ENCODE measurements around the gene NDUFB10.

NDUFB10 gene

DNA sequence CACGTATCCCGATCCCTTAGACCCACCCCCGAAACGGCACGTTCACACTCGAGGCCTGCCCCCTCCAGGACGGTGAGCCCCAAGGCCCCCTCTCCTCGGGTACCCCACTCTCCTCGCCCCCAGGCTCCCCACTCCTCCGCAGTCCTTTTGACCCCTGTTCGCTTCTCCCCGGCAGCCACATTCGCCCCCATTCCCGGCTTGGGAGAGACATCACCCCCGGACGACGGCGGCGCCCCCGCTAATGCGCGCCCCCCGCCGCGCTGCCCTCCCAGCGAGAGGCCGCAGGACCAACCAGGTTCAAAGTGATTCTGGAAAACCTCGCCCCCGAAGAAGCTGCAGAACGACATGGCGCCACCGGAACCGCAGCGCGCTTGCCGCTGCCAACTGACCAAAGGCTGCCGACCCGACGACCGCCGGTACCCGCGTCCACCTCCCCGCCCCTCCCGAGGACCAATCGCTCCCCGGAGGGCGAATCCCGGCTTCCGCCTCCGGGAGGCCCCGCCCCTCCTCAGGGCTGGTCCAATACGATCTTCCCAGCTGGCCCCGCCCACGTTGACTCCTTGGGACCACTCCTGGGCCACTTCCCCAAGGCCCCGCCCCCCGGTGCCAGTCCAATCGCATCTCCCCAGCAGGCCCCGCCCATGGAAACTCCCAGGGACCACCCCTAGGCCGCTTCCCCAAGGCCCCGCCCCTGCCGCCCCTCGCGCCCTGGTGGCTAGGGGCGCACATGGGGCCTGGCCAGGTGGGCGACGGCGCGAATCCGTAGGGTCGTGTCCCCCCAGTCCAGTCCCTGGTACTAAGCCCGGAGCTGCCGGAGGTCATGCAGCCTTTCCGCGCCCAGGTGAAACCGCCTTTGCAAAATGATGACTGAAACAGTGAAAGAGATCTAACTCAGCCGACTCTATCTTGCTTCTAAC is 16.3 kb upstream of the NDUFB10 start, which contains the start of gene MSRB1:
Gene MSRB1 (minus strand): TSS at position 390 of the 917 bp plus-strand sequence. CDS start 43 bp downstream, at position 347.
- peak; percentile 93 for ATAC-seq (ENCODE audit: low read depth)
- TF ChIP-seq, protein P1, sequence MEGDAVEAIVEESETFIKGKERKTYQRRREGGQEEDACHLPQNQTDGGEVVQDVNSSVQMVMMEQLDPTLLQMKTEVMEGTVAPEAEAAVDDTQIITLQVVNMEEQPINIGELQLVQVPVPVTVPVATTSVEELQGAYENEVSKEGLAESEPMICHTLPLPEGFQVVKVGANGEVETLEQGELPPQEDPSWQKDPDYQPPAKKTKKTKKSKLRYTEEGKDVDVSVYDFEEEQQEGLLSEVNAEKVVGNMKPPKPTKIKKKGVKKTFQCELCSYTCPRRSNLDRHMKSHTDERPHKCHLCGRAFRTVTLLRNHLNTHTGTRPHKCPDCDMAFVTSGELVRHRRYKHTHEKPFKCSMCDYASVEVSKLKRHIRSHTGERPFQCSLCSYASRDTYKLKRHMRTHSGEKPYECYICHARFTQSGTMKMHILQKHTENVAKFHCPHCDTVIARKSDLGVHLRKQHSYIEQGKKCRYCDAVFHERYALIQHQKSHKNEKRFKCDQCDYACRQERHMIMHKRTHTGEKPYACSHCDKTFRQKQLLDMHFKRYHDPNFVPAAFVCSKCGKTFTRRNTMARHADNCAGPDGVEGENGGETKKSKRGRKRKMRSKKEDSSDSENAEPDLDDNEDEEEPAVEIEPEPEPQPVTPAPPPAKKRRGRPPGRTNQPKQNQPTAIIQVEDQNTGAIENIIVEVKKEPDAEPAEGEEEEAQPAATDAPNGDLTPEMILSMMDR (IDR thresholded peaks at IDR 0.05; ENCODE audit: poor library complexity, severe bottlenecking) = no peak
- peak within 1 kb of the TSS; percentile 85 for H3K4me3 ChIP-seq (ENCODE audit: severe bottlenecking)
- no peaks in the 10 kb centered on the region for H3K27me3 ChIP-seq (ENCODE audit: insufficient read depth, poor library complexity, severe bottlenecking)
- DNase-seq (ENCODE audit: low spot score) = peak; percentile 100
- H3K27ac ChIP-seq (ENCODE audit: poor library complexity, severe bottlenecking) = peak within 1 kb of the TSS; percentile 12
- peaks cover 10% of the 10 kb centered on the region for H3K4me1 ChIP-seq (ENCODE audit: insufficient read depth, poor library complexity, severe bottlenecking)
- H3K36me3 ChIP-seq (ENCODE audit: low read depth) = peaks cover 6% of the 10 kb centered on the region; the same call in 1 of the 2 replicates
- no peaks in the 10 kb centered on the region for H3K9me3 ChIP-seq (ENCODE audit: severe bottlenecking)

DNA sequence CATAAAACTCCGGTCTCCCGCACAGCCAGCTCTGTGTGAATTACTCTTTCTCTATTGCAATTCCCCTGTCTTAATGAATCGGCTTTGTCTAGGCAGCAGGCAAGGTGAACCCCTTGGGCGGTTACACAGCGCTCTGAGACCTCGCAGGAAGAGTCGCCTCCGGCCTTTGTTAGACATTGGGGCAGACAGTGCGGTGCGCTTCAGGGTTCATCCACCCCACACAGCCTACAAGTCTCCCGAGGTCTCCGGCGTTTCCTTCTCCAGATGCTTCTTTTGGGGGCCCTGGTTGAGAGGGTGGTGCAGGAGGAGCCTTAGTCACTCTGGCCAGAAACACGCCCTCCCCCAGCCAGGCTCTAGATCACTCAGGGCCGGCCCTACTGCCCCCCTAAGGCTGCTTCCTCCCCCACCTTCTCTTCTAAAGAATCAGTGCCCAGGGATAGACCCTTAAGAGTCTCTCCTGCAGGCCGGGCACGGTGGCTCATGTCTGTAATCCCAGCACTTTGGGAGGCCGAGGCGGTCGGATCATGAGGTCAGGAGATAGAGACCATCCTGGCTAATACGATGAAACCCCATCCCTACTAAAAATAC is 14.6 kb upstream of the NDUFB10 start:
- Histone ChIP-seq H3K27me3 (ENCODE audit: insufficient read depth, poor library complexity, severe bottlenecking) (no peaks in the 10 kb centered on the region), H3K27ac (ENCODE audit: poor library complexity, severe bottlenecking) (no peak overlapping the region), H3K4me1 (ENCODE audit: insufficient read depth, poor library complexity, severe bottlenecking) (peaks cover 10% of the 10 kb centered on the region), H3K9me3 (ENCODE audit: severe bottlenecking) (no peaks in the 10 kb centered on the region), H3K4me3 (ENCODE audit: severe bottlenecking) (no peak overlapping the region), H3K36me3 (ENCODE audit: low read depth) (peaks cover 6% of the 10 kb centered on the region; the same call in 1 of the 2 replicates)
- TF ChIP-seq, protein P1 (IDR thresholded peaks at IDR 0.05; ENCODE audit: poor library complexity, severe bottlenecking) = no peak
- ATAC-seq (ENCODE audit: low read depth) = no peak
- peak; percentile 42 for DNase-seq (ENCODE audit: low spot score)

DNA sequence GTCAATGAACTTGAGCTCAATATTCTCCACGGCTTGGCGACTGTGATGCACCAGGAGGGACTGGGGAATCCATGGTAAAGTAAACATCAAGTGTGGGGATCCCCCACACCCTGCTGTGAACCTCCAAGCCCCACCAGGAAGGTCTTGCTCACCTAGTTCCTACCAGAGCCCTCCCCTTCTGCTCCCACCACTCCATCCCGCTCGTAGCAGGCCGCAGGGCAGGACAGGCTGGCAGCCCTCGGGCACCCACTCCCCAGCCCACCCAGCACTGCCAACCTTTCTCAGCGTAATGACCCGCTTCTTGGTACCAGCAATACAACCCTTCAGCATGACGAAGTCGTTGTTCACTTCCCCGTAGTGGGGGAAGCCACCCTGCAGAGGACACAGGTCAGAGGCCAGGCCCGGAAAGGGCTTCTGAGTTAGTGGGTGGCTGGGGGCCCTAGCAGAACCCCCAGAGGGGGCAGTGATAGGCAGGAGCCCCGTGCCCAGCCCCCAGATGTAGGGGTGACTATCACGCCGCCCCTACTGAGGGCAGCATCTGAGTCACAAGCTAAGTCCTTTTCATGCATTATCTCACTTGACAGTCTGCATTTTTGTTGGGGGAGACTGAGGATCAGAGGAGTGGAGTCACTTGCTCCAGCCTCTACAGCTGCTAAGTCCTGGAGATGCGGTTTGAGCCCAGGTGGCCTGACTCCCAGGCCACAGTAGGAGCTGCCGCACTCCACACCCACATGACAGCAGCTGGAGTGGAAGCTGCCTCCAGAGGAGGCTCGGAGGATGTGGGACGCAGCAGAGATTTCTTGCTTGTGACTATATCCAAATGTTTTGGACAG is 13.6 kb upstream of the NDUFB10 start:
- no peaks in the 10 kb centered on the region; the same call in 1 of the 2 replicates for H3K36me3 ChIP-seq (ENCODE audit: low read depth)
- DNase-seq (ENCODE audit: low spot score) (no peak), ATAC-seq (ENCODE audit: low read depth) (no peak)
- H3K4me1 ChIP-seq (ENCODE audit: insufficient read depth, poor library complexity, severe bottlenecking) = peaks cover 17% of the 10 kb centered on the region
- H3K9me3 ChIP-seq (ENCODE audit: severe bottlenecking) = no peaks in the 10 kb centered on the region
- no peak overlapping the region for H3K27ac ChIP-seq (ENCODE audit: poor library complexity, severe bottlenecking)
- no peak overlapping the region for H3K4me3 ChIP-seq (ENCODE audit: severe bottlenecking)
- no peaks in the 10 kb centered on the region for H3K27me3 ChIP-seq (ENCODE audit: insufficient read depth, poor library complexity, severe bottlenecking)
- TF ChIP-seq, protein P1 (IDR thresholded peaks at IDR 0.05; ENCODE audit: poor library complexity, severe bottlenecking) = no peak

DNA sequence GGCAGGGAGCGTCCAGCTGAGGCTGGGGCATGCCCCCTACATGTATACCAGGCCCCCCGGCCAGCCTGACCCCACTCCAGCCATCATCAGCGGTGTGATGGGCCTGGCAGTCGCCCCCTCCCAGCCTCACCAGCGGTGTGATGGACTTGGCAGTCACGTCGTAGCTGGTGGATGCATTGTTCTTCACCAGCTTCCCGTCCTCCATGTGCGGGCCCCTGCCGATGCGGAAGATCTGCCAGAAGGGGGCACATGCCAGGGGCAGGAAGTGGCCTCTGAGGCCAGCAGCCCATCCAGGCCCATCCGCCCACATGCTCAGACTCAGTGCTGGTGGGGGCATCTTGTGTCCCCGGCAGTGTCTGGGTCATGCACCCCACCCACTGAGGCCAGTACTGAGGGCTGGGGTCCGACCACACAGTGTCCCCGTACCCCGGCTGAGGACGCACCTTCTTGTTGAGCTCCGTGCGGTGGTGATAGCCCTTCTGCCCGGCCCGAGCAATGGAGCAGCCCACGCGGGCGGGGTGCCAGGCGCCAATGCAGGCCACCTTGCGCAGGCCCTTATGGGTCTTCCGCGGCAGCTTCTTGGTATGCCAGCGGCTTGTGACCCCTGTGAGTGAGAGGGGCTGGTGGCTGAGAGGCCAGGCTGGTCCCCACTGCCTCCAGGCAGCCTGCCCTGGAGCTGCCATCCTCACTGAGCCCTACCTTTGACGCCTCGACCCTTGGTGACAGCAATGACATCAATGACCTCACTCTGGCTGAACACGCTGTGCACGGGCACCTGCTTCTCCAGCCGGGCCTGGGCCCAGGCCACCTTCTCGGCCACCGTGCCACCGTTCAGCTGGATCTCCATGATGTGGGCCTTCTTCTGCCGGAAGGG is 12.6 kb upstream of the NDUFB10 start:
- ATAC-seq (ENCODE audit: low read depth) = no peak
- no peak overlapping the region for H3K4me3 ChIP-seq (ENCODE audit: severe bottlenecking)
- TF ChIP-seq, protein P1 (IDR thresholded peaks at IDR 0.05; ENCODE audit: poor library complexity, severe bottlenecking) = no peak
- no peaks in the 10 kb centered on the region for H3K9me3 ChIP-seq (ENCODE audit: severe bottlenecking)
- H3K36me3 ChIP-seq (ENCODE audit: low read depth) = no peaks in the 10 kb centered on the region
- peaks cover 18% of the 10 kb centered on the region for H3K4me1 ChIP-seq (ENCODE audit: insufficient read depth, poor library complexity, severe bottlenecking)
- H3K27me3 ChIP-seq (ENCODE audit: insufficient read depth, poor library complexity, severe bottlenecking) = no peaks in the 10 kb centered on the region
- DNase-seq (ENCODE audit: low spot score) = peak; percentile 71
- H3K27ac ChIP-seq (ENCODE audit: poor library complexity, severe bottlenecking) = no peak overlapping the region

All from RWPE2 (cell line).